ENCODE results near the gene EDN1.
"Not testable (repeated sequence)": the region's sequence is repeated elsewhere in the genome, so short reads cannot be mapped to it uniquely, and the experiment has no call there.

The EDN1 gene

DNA sequence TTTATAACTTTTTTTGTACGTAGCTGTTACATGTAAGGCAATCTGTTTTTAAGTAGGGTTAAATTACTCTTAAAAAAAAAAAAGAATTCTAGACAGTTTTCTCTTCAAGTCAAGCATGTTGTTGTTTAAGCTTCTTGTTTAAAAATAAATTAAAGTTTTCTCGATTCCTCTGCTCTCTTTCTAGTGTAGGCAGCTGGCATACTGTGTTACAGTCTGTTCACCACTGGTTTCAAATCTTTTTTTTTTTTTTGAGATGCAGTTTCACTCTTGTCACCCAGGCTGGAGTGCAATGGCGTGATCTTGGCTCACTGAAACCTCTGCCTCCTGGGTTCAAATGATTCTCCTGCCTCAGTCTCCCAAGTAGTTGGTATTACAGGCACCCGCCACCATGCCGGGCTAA is 29.9 kb downstream of the EDN1 start:
- H3K27ac ChIP-seq (replicated peaks); H3K27me3 ChIP-seq (ENCODE audit: insufficient read depth, poor library complexity, severe bottlenecking); H3K4me3 ChIP-seq (replicated peaks; ENCODE audit: insufficient read depth, low read length); DNase-seq (ENCODE audit: low read depth in 1 of 2, low spot score in 1 of 2): not testable (repeated sequence)

- no peak for TF ChIP-seq CTCF (IDR thresholded peaks at IDR 0.05; ENCODE audit: insufficient read depth, low read length)
- TF ChIP-seq SPI1 (IDR thresholded peaks at IDR 0.05; ENCODE audit: borderline replicate concordance, low read depth), result no peak
- TF ChIP-seq, protein P1, sequence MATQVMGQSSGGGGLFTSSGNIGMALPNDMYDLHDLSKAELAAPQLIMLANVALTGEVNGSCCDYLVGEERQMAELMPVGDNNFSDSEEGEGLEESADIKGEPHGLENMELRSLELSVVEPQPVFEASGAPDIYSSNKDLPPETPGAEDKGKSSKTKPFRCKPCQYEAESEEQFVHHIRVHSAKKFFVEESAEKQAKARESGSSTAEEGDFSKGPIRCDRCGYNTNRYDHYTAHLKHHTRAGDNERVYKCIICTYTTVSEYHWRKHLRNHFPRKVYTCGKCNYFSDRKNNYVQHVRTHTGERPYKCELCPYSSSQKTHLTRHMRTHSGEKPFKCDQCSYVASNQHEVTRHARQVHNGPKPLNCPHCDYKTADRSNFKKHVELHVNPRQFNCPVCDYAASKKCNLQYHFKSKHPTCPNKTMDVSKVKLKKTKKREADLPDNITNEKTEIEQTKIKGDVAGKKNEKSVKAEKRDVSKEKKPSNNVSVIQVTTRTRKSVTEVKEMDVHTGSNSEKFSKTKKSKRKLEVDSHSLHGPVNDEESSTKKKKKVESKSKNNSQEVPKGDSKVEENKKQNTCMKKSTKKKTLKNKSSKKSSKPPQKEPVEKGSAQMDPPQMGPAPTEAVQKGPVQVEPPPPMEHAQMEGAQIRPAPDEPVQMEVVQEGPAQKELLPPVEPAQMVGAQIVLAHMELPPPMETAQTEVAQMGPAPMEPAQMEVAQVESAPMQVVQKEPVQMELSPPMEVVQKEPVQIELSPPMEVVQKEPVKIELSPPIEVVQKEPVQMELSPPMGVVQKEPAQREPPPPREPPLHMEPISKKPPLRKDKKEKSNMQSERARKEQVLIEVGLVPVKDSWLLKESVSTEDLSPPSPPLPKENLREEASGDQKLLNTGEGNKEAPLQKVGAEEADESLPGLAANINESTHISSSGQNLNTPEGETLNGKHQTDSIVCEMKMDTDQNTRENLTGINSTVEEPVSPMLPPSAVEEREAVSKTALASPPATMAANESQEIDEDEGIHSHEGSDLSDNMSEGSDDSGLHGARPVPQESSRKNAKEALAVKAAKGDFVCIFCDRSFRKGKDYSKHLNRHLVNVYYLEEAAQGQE (IDR thresholded peaks at IDR 0.05; ENCODE audit: insufficient replicate concordance, low read depth), result no peak
- TF ChIP-seq GABPA (IDR thresholded peaks at IDR 0.05; ENCODE audit: low read depth), result no peak
- no peak for TF ChIP-seq POLR2AphosphoS5 (IDR thresholded peaks at IDR 0.05; ENCODE audit: low read depth)
- DNase-seq (ENCODE audit: low read depth in 1 of 2, low spot score in 1 of 2), result no peak
- H3K27ac ChIP-seq (replicated peaks), result no peak overlapping the region
- H3K27me3 ChIP-seq (ENCODE audit: insufficient read depth, poor library complexity, severe bottlenecking), result no peaks in the 10 kb centered on the region
- no peak overlapping the region for H3K4me3 ChIP-seq (replicated peaks; ENCODE audit: insufficient read depth, low read length)
Observed at GRCh38 chr6:12324099-12324498, 33.9 kb downstream of the EDN1 start.

DNA sequence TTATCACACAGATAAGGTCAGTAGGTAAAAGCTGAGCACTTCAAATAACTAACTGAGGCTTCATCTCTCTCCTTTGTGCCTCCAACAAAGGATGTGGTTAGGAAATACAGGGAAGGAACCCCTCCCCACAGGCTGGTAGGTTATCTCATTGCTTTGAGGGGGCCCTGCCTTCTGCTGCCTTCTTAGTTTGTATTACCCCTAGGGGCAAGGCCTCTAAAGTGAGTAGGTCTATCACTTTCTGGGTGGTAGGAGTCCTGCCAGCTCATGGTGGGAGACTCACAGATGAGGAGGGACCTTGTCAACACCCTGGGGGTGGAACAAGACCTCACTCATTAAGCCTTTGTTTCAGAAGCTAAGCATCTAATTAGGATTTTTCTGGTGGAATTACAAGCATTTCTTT is 34.6 kb downstream of the EDN1 start:
- Histone ChIP-seq H3K27me3 (ENCODE audit: insufficient read depth, poor library complexity, severe bottlenecking) (no peaks in the 10 kb centered on the region), H3K4me3 (replicated peaks; ENCODE audit: insufficient read depth, low read length) (no peak overlapping the region), H3K27ac (replicated peaks) (no peak overlapping the region)
- TF ChIP-seq SPI1 (IDR thresholded peaks at IDR 0.05; ENCODE audit: borderline replicate concordance, low read depth), result no peak
- TF ChIP-seq GABPA (IDR thresholded peaks at IDR 0.05; ENCODE audit: low read depth), result no peak
- no peak for TF ChIP-seq CTCF (IDR thresholded peaks at IDR 0.05; ENCODE audit: insufficient read depth, low read length)
- TF ChIP-seq, protein P1 (IDR thresholded peaks at IDR 0.05; ENCODE audit: insufficient replicate concordance, low read depth), result no peak
- TF ChIP-seq POLR2AphosphoS5 (IDR thresholded peaks at IDR 0.05; ENCODE audit: low read depth), result no peak
- DNase-seq (ENCODE audit: low read depth in 1 of 2, low spot score in 1 of 2), result no peak

- no peak for DNase-seq (ENCODE audit: low read depth in 1 of 2, low spot score in 1 of 2)
- H3K4me3 ChIP-seq (replicated peaks; ENCODE audit: insufficient read depth, low read length), result no peak overlapping the region
- no peak overlapping the region for H3K27ac ChIP-seq (replicated peaks)
- H3K27me3 ChIP-seq (ENCODE audit: insufficient read depth, poor library complexity, severe bottlenecking), result no peaks in the 10 kb centered on the region
- TF ChIP-seq GABPA (IDR thresholded peaks at IDR 0.05; ENCODE audit: low read depth) (no peak), POLR2AphosphoS5 (IDR thresholded peaks at IDR 0.05; ENCODE audit: low read depth) (no peak), CTCF (IDR thresholded peaks at IDR 0.05; ENCODE audit: insufficient read depth, low read length) (no peak), SPI1 (IDR thresholded peaks at IDR 0.05; ENCODE audit: borderline replicate concordance, low read depth) (no peak)
- TF ChIP-seq, protein P1 (IDR thresholded peaks at IDR 0.05; ENCODE audit: insufficient replicate concordance, low read depth), result no peak
Observed at GRCh38 chr6:12325872-12326271, 35.7 kb downstream of the EDN1 start.

All from HL-60 (cell line).